ENCODE data around the gene CYP1B1. TPM values are rescaled to one million over a fixed set of nuclear protein-coding genes. Genes with fewer than 3 reads are reported as not detected.

The CYP1B1 gene
- total RNA-seq, 1 experiment from 2014 or later: 2.6 TPM

GRCh38 chr2:38038682-38039081, 37.3 kb downstream of the CYP1B1 start:
- H3K27me3 ChIP-seq (ENCODE audit: insufficient read depth, low read length): no peaks in the 10 kb centered on the region
- H3K9ac ChIP-seq (ENCODE audit: low read length): no peak overlapping the region
- no peak overlapping the region for H3K4me2 ChIP-seq (ENCODE audit: low read length)
- no peak overlapping the region for H3K27ac ChIP-seq (ENCODE audit: low read depth, low read length)
- no peak for TF ChIP-seq ZBTB33 (IDR thresholded peaks at IDR 0.05; ENCODE audit: extremely low read depth, insufficient replicate concordance, low read length)
- TF ChIP-seq CTCF (IDR thresholded peaks at IDR 0.05 in 2 of 3, conservative IDR thresholded peaks at IDR 0.05 in 1 of 3; ENCODE audit: borderline replicate concordance in 1 of 3, insufficient read depth in 1 of 3, low read depth in 2 of 3, low read length in 2 of 3): no peak
- TF ChIP-seq CBX3 (IDR thresholded peaks at IDR 0.05; ENCODE audit: low read depth): no peak
- TF ChIP-seq POLR2A (IDR thresholded peaks at IDR 0.05; ENCODE audit: borderline replicate concordance, extremely low read depth, insufficient read depth, insufficient read length): no peak
- TF ChIP-seq ELF1 (IDR thresholded peaks at IDR 0.05; ENCODE audit: borderline replicate concordance, low read depth): no peak
- no peak for TF ChIP-seq FOSL1 (IDR thresholded peaks at IDR 0.05; ENCODE audit: low read depth)
- TF ChIP-seq EGR1 (IDR thresholded peaks at IDR 0.05; ENCODE audit: low read depth): no peak
- no peak for TF ChIP-seq RAD21 (IDR thresholded peaks at IDR 0.05; ENCODE audit: low read depth)
- TF ChIP-seq ZFX (IDR thresholded peaks at IDR 0.05): no peak
- TF ChIP-seq ATF3 (IDR thresholded peaks at IDR 0.05): no peak
- no peak for TF ChIP-seq REST (IDR thresholded peaks at IDR 0.05; ENCODE audit: low read depth)
- TF ChIP-seq CEBPB (IDR thresholded peaks at IDR 0.05; ENCODE audit: low read depth): no peak
- TF ChIP-seq EZH2phosphoT487 (IDR thresholded peaks at IDR 0.05; ENCODE audit: borderline replicate concordance): no peak
- no peak for TF ChIP-seq EZH2 (IDR thresholded peaks at IDR 0.05)
- TF ChIP-seq JUND (IDR thresholded peaks at IDR 0.05): no peak
- TF ChIP-seq SIN3A (IDR thresholded peaks at IDR 0.05; ENCODE audit: low read depth): no peak
- no peak for TF ChIP-seq SP1 (IDR thresholded peaks at IDR 0.05; ENCODE audit: low read depth)
- no peaks in the 10 kb centered on the region for H3K79me2 ChIP-seq (ENCODE audit: insufficient read depth, low read length)
- H3K9me2 ChIP-seq (ENCODE audit: insufficient read depth): no peaks in the 10 kb centered on the region
- H3K9me3 ChIP-seq (ENCODE audit: control insufficient read depth in 1 of 2, insufficient read depth in 1 of 2, low read depth in 1 of 2, low read length in 2 of 2): no peaks in the 10 kb centered on the region
- DNase-seq (ENCODE audit: low read depth, low spot score): no peak
- no peaks in the 10 kb centered on the region for H4K20me1 ChIP-seq (ENCODE audit: insufficient read depth)
- no peak for ATAC-seq
- H3K4me3 ChIP-seq (replicated peaks in 1 of 2; ENCODE audit: low read depth in 1 of 2, low read length in 2 of 2): no peak overlapping the region
- BruUV-seq (replicated peaks): no TSS peak
- no peak overlapping the region for H2AFZ ChIP-seq (ENCODE audit: low read depth, low read length, poor library complexity, severe bottlenecking)
- no peaks in the 10 kb centered on the region for H3K36me3 ChIP-seq (ENCODE audit: control insufficient read depth in 1 of 2, insufficient read depth in 2 of 2, low read length in 2 of 2)
- ChIA-PET CTCF (no interaction called here), POLR2A (no interaction called here), RAD21 (ENCODE audit: low non-redundant PET in 1 of 2, low total read pairs in 2 of 2, uncharacterized antibody in 2 of 2, unreplicated experiment in 2 of 2) (no interaction called here)
- no peaks in the 10 kb centered on the region for H3K4me1 ChIP-seq (ENCODE audit: control insufficient read depth in 1 of 2, insufficient read depth in 2 of 2, low read length in 2 of 2)
- intact Hi-C loops (cut with micrococcal nuclease): no loop called here
